HG03175 (cell line): ENCODE data around the gene ZNF148.

Source experiments
- ATAC-seq: cut with Tn5 transposase; IDR thresholded peaks from one replicate; pipeline ENCODE4 v1.9.1; 2021; ENCODE audit warnings: mild to moderate bottlenecking, moderate library complexity; ENCODE audit not compliant: unreplicated experiment

ZNF148 gene

DNA sequence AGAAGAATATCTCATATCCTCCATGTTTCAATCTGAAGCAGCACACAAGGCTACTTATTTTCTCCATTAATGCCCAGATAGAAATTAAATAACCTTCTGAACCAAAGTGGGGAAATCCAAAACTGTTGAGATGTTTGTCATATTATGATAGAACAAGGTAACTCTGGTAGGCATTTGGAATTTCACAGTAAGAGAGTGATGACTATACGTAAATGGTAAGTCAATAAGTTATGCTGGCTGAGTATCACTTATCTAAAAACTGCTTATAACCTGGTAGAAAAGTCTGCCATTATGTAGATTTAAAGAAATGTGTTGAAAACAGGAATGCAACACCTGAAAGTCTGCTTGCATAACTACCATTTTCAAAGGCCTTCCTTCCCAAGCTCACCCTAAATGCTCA lies 145.4 kb downstream of the ZNF148 start:
- ATAC-seq = no peak

DNA sequence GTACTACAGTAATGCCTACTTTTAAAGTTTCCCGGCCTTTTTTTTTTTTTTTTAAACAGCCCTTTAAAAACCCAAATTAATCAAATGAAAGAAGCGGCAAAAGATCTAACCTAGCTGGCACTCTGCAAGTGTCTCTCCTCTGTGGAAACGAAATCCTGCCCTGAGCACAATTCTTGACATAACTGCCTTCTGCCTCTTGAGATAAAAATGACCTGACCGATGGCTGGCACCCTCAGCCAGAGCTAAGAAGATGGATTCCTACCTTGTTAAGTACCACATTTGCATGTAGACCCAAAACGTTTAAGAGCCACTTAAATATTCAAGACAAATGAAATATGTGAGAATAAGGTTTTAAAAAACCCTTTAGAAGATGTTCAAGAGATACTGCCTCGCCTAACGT lies 146.0 kb downstream of the ZNF148 start:
- no peak for ATAC-seq

DNA sequence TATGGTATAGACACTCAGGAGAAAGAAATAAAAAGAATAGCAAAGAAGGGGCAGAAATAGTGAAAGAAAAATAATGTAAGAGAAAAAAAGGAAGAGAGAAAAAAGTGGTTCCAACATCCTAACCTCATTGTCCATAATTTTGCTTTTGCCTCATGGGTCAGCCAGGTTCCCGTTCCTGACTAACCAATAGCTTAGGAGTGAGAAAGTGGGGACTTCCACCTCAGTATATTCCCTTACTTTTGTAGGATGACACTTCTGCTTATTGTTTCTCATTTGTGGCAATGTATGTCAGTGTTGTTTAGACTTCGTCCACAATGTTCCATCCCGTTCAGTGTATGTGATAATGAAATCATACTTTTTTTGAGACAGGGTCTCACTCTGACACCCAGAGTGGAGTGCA lies 153.3 kb downstream of the ZNF148 start:
- ATAC-seq = no peak

DNA sequence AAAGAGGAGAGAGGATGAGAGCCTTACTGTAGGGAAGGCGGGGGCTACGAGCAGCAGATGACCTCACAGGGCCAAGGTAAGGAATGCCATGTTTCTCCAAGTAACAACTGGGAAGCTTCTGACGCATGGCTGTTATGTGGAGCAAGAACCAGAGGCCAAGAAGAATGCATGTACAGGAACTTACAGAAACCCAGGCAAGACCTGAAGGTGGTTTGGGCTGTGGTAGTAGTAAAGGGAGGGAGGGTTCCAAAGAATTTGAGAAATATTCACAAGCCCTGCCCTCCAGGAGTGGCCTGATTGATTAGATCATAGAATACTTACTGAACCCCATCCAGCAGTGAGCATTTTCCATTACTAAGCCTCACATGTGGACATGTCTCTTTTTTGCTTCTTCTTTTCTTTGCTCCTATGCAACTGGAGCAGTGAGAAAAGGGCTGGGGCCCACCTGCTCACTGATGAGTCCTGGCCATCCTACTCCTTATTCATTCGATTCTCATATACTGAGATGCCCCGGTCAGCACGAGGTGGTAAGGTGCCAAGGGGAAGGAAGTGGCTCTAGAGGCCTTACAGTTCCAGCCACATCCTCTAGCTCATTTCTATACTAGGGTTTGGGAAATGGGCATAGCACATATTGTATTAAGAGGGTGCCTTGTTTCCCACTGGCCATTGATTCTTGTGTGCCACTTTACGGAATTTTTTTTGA lies 154.2 kb downstream of the ZNF148 start:
- no peak for ATAC-seq

DNA sequence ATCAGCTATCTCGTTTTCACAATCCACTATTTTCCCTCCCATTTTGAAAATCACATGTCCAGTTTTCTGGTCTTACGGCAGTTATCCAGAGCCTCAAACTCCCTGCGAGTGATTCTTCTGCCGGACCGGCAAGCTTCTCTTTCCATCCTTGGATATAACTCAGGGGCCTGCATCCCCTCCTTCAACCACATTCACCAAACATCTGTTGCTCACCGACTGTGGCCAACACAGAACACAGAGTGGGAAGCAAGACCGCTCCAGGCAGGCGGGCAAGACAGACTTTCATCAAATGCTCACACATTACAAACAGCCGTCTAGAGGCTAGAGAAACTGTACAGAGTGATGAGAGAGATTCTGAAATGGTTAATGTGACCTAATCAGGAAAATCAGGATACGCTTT lies 154.9 kb downstream of the ZNF148 start:
- ATAC-seq = no peak

DNA sequence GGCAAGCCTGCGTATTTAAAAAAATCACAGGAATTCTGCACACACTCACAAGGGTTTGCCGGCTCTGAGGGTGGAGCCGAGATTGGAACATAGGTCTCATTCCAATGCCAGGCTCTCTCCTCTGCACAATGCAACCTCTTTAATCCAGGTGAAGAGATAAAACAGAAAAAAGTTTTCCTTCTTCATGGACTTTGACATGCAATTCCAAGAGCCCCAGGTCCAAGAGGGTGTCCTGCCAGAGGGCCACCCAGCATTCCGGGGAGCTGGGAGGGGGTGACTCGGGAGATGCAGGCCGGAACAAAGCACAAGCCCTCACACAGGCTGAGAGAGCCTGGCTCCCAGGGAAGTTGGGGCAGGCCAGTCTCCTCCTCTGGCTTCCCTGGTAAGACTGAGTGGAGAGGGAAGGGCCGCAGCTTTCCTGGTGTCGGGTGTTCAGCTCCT lies 155.8 kb downstream of the ZNF148 start:
- ATAC-seq = no peak

DNA sequence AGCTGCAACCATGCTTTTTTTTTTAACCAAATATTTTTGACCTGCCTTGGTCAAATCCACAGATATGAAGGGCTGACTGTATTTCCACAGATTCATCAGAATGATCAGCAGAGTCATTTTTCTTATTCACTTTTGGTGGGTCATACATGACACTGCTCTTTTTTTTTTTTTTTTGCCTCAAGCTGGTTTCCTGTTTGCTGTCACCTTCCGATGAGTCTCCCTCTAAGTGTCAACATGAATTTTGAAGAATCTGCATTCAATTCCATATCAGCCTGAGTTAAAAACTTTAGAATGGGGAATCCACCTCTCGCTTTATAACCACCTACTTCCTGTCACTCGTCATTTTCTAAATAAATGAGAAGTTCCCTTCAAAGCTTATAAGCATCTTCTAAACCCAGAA lies 160.4 kb downstream of the ZNF148 start:
- ATAC-seq = no peak

DNA sequence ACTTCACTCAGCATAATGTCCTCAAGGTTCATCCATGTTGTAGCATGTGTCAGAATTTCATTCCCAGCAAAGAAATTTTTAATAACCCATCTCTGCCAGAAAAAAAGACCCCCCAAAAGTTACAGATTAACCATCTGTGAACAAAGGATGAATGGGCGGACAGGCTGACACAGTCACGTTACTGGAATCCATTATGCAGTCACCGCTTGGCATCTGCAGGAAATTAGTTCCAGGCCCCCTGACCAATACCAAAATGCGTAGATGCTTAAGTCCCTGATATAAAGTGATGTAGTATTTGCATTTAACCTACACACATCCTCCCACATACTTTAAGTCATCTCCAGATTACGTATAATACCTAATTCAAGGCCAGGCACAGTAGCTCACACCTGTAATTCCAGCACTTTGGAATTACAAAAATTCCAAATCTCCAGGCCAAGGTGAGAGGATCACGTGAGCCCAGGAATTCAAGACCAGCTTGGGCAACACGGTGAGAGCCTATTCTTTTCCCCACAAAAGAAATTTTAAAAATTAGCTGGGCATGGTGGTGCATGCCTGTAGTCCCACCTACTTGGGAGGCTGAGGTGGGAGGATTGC lies 161.1 kb downstream of the ZNF148 start:
- ATAC-seq = no peak

DNA sequence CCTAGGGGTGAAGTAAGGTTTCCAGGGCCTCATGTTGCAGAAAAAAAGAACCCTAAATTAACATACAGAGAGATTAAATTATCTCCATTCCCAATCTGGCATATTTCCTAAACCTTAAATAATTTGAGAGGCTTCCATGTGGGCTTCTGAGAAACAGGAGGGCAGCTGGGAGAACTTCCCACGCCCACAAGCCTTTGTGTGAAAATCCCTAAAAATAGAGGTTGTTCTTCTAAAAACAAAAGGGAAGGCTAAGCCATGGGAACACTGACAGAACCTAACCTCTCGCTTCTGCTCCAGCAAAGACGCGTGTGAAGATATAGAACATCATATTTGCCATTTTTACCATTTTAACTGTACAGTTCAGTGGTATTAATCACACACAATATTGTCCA lies 161.8 kb downstream of the ZNF148 start:
- no peak for ATAC-seq

DNA sequence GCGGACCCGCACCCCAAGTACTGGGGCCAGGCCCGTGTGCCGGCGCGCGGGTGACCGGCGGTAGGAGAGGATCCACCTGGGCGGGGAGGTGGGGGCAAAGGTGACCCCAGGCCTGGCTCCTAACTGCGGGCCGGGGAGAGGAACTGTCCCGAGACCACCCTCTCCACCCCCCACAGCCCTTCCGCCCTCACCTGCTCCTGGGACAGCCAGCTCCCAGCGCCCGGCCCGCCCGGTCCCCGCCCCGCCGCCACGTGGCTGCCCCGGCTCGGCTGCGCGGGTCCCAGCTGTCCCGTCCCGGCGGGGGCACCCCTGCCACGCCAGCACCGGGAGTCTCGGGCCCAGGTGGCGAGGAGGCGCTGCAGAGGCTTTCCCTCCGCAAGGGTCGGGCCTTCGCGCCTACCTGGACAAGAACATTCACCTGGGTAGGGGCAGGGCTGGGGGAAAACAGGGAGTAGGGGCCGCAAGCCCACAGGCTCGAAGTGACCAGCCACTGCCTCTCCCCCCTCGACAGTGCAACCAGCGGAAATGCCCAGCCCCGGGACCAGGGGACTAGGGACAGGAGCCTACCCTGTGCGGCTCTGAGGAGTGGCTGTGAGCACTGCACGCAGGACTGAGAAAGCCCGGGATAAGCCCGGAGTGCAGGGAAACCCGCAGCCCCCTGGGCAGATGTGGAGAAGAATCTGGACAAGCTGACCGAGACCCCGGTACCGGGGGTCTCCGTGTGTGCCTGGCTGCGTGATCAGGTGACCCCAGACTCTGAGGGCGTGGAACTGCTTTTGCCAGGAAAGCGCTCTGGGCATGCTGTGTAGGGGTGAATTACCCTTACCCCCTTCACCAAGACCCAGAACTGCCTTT lies 162.4 kb downstream of the ZNF148 start, which contains the start of gene SLC12A8:
Gene SLC12A8 (minus strand): TSS at position 240 of the 855 bp plus-strand sequence. CDS start 1,399 bp downstream, outside the sequence.
- no peak for ATAC-seq

DNA sequence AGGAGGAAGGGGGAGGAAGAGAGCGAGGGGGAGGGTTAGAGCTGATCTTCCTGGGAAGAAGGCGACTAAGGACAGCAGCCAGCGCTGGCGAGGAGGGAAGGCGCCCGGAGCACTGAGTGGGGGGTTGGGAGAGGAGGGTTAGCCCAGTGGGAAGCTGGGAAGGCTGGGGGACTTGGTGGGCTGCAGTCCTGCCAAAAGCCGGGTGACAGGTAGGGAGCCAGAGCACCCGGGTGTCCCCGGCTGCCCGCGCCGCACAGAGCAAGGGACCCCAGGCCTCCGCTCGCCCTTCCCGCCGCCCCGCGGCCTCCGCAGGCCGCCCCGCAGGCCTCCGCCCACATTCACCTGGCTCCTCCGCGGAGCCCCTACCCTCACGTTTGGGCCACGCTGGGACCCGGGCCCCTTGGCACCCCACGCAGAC lies 163.0 kb downstream of the ZNF148 start:
- ATAC-seq = no peak

DNA sequence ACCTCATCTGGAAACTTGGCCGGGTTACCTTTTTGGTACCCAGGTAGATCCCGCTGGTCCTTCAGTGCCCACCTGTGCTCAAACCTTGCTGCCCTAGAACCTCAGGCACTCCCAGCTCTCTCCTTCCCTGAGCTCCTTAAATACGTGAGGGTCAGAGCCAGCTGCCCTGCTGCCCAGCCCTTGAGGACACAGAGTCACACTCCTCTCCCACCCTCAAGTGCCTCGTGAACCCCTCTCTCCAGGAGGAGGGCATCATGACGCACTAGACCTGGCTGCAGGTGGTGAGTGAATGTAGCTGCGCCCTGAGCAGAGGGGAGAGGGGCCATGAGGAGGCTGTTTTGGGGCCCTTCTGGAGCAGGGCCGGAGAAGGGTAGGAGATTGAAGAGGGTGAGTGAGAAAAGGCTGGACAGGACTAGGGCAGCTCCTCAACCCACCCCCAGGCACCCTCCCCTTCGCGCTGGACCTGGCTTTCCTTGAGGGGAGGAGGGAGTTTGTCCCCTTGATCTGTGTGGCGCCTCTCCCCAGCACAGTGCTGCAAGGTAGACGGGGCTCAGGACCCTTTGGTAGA lies 163.5 kb downstream of the ZNF148 start:
- ATAC-seq = no peak

DNA sequence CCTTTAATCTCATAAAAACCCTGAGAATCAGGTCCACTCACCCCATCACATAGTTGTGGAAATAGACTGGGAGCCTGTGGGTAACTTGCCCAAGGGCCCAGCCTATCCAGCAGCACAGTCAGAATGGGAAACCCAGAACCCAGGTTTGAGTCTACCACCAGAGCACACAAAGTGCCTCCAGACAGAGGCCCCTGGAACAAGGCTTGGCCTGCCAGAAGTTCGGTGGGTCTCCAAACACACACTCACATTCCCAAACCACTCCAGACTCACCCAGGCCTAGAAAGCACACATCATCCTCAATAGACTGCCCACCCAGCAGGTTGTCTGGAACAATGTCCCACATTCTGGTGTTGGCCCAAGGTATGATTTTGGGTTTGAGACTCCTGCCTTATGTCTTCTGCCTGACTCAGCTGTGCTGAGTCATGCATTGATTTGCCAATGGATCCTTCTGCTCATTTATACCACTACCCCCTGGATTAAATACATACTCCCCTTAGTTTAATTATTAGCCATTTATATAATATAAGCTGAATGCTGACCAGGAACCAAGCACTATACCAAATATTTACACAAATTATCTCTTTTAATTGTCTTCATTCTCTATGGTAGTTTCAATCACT lies 167.1 kb downstream of the ZNF148 start:
- no peak for ATAC-seq

DNA sequence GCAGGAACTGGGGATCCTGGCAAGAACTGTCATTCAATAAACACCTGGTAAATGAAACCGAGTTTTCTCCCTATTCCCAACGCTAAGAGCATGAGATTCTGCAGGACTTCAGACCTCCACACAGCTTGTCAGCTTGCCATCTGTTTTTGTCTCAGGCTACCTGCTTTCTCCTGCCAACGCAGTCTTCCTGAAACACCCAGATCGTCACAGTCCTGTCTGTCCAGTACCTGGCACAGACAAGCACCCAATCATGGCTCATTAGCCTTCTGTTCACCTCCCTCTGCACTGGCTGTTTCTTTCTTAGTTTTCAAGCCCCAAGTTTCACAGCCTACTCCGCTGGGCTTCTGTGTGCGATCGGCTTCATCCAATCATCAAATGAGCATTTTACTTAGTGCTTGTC lies 167.6 kb downstream of the ZNF148 start:
- no peak for ATAC-seq

DNA sequence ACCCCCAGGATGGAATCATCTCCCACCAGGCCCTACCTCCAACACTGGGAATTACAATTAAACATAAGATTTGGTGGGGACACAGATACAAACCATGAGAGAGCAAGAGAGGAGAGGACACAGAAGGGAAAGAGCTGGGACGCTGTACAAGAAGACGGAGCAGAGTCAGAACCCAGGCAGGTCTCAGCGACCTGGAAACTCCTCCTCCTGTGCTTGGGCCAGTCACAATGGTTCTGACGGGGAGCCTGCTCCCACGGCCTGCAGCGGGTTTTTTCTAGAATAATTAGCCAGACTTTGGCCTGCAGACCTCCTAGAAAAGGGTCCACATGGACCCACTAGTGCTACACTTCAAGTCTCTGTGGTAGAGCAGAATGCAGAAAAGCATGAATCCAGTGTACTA lies 168.2 kb downstream of the ZNF148 start:
- no peak for ATAC-seq

DNA sequence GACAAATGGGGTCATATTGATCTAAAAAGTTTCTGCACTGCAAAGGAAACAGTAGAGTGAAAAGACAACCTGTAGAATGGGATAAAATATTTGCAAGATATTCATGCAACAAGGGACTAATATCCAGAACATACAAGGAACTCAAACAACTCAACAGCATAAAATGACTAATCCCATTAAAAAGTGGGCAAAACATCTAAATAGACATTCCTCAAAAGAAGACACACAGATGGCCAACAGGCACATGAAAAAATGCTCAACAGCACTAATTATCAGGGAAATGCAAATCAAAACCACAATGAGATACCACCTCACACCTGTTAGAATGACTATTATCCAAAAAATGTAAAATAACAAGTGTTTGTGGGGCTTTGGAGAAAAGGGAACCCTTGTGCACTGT lies 171.4 kb downstream of the ZNF148 start:
- ATAC-seq = no peak

DNA sequence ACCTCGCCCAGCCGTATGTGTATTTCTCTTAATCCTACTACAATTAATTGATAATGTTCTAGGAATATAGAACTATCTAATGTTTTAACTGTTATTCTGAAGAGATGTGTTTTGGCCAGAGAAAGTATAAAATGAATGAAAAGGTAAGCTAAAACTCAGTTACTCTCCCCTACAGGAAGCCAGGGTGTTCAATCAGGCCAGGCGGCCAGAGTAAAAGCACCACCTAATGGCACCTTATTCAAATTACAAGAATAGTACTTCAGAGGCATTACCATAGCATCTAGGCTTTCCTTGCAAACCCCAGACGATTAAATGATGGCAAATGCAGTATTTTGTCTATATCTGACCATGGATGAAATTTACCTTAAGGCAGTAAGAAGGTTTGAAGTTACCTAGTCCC lies 172.9 kb downstream of the ZNF148 start:
- ATAC-seq = no peak

DNA sequence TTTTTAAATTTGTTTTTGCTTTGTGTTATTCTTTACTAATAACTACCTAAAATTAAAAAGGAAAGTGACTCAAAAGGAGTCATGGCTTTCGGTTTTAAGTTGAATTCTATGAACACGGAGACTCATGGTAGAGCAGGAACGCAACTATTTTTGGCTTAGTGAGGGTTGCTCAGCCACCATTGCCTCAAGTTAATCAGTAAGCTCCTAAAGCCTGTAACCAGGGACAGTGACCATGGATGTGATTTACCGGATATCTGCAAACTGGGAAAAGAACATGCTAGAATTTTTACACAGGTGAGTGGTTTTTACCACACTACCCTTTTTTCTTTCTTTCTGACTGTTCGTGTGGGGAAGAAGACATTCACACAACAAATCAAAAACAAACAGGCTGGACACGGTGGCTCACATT lies 174.4 kb downstream of the ZNF148 start:
- ATAC-seq = peak; percentile 83

DNA sequence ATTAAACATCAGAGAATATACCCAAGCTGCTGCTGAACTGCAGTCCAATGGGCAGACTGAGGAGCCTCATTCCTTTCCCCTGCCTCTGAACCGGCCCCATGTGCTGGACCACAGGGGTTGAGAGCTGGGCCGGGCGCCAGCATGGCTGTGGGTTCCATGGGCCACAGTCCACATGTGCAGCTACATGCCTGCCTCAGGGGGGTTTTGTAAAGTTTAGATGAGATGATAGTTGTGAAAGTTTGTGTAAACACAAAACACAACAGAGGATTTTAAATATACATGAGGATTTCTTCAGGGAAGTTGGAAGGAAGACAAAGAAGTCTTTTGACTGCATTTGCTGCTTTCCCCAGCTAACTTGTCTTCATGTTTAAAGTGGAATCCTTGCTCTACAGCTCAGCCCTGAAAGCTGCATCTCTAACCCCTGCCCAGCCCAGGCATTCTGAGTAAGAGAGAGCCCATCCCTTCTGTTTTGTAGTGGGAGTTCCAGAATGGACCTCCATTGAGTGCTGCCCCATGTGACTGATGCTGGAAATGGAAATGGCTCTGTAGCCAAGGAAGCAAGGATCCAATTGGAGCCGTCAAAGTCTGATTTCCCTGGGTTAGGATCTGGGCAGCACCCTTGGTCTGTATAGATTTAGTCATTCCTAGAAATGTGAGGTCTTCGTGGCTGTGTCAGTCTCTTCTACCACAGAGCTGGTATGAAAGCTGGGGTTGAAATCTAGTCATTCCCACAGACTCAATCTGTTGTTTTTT lies 180.1 kb downstream of the ZNF148 start:
- no peak for ATAC-seq
